GM12891 (cell line): Measurements from ENCODE around the gene CLDN7.

ENCODE experiments used
- DNase-seq: peaks from one replicate; pipeline ENCODE4 v3.0.0; 2011; ENCODE audit warnings: low spot score; ENCODE audit not compliant: insufficient read length
- FAIRE-seq: peaks from 2 replicates; lab custom pipeline; 2011; peaks lifted over from hg19 to GRCh38; lab: Jason Lieb, UNC
- PAX5 ChIP-seq: IDR thresholded peaks from 2 replicates; pipeline ENCODE4 v1.6.1; 2011; ENCODE audit warnings: low read length, moderate library complexity, mild to moderate bottlenecking; ENCODE audit not compliant: insufficient read depth, severe bottlenecking
- POLR2A ChIP-seq: IDR thresholded peaks from 2 replicates; pipeline ENCODE4 v1.6.1; 2011; ENCODE audit warnings: low read depth, low read length, control low read depth
- POLR2AphosphoS5 ChIP-seq: IDR thresholded peaks from 2 replicates; pipeline ENCODE4 v1.6.1; 2011; ENCODE audit warnings: low read depth, low read length, control low read depth
- POU2F2 ChIP-seq: IDR thresholded peaks from 2 replicates; pipeline ENCODE4 v1.6.1; 2011; ENCODE audit warnings: low read depth, mild to moderate bottlenecking, control low read depth, low read length, moderate library complexity
- SPI1 ChIP-seq: IDR thresholded peaks from 2 replicates; pipeline ENCODE4 v1.6.1; 2011; ENCODE audit warnings: low read depth, low read length, control low read depth
- TAF1 ChIP-seq: IDR thresholded peaks from 2 replicates; pipeline ENCODE4 v1.6.1; 2011; ENCODE audit warnings: low read depth, low read length, control low read depth

Gene CLDN7

GRCh38 chr17:7256766-7257456 is 5.4 kb downstream of the CLDN7 start:
- no peak for DNase-seq
- TF ChIP-seq SPI1 (no peak), POLR2AphosphoS5 (no peak), TAF1 (no peak), POLR2A (no peak), POU2F2 (no peak), PAX5 (no peak)
- no peak for FAIRE-seq

- FAIRE-seq (no peak), DNase-seq (no peak)
- TF ChIP-seq POU2F2: no peak
- no peak for TF ChIP-seq POLR2AphosphoS5
These were observed 7.8 kb downstream of the CLDN7 start for GRCh38 chr17:7254511-7254910.

GRCh38 chr17:7253082-7253481 is 9.2 kb downstream of the CLDN7 start:
- FAIRE-seq (no peak), DNase-seq (no peak)
- no peak for TF ChIP-seq POLR2AphosphoS5
- TF ChIP-seq POLR2A: no peak
- no peak for TF ChIP-seq PAX5
- no peak for TF ChIP-seq POU2F2
- TF ChIP-seq TAF1: no peak
- no peak for TF ChIP-seq SPI1

- no peak for FAIRE-seq
- peak; percentile 93 for DNase-seq
- peak; percentile 83 for TF ChIP-seq TAF1
- peak; percentile 65 for TF ChIP-seq POLR2AphosphoS5
- TF ChIP-seq PAX5: peak; percentile 22
- TF ChIP-seq SPI1: no peak
- TF ChIP-seq POU2F2: peak; percentile 54; the same call in 1 of the 2 replicates
- TF ChIP-seq POLR2A: peak; percentile 91
These were observed 9.9 kb downstream of the CLDN7 start, which contains the start of gene ELP5 for GRCh38 chr17:7252176-7253043. ELP5 (plus strand) TSS chr17:7252215; CDS start chr17:7252551, 336 bp downstream.

GRCh38 chr17:7251661-7252175 is 10.6 kb downstream of the CLDN7 start, which contains the start of gene CTDNEP1:
CTDNEP1 (minus strand) TSS chr17:7251734; CDS start chr17:7251296, 438 bp downstream.
- DNase-seq (peak; percentile 95), FAIRE-seq (peak; percentile 100)
- TF ChIP-seq POLR2A (peak; percentile 79), PAX5 (no peak), POLR2AphosphoS5 (peak; percentile 58; the same call in 1 of the 2 replicates), SPI1 (peak; percentile 68), POU2F2 (no peak), TAF1 (peak; percentile 85)

GRCh38 chr17:7250695-7251627 is 11.3 kb downstream of the CLDN7 start:
- no peak for DNase-seq
- TF ChIP-seq PAX5 (no peak), POU2F2 (no peak), TAF1 (no peak), POLR2AphosphoS5 (no peak), SPI1 (no peak), POLR2A (no peak; the same call in 1 of the 2 replicates)
- FAIRE-seq: peak; percentile 83

GRCh38 chr17:7249830-7250229 is 12.4 kb downstream of the CLDN7 start:
- TF ChIP-seq POLR2AphosphoS5: no peak
- TF ChIP-seq TAF1: no peak
- no peak for TF ChIP-seq PAX5
- TF ChIP-seq SPI1: peak; percentile 72
- FAIRE-seq (no peak), DNase-seq (no peak)

GRCh38 chr17:7249214-7249613 is 13.1 kb downstream of the CLDN7 start:
- no peak for FAIRE-seq
- no peak for TF ChIP-seq POLR2AphosphoS5
- no peak for TF ChIP-seq POLR2A
- TF ChIP-seq TAF1: no peak
- no peak for TF ChIP-seq PAX5
- no peak for TF ChIP-seq SPI1
- TF ChIP-seq POU2F2: no peak
- no peak for DNase-seq

- TF ChIP-seq POLR2AphosphoS5: no peak
- TF ChIP-seq TAF1: no peak
- TF ChIP-seq POU2F2: no peak
- TF ChIP-seq SPI1: no peak
- no peak for TF ChIP-seq POLR2A
- TF ChIP-seq PAX5: no peak
- FAIRE-seq (no peak), DNase-seq (no peak)
These were observed 13.5 kb downstream of the CLDN7 start for GRCh38 chr17:7248796-7249195.
